ENCODE results near the gene IQCK.
"Not testable (repeated sequence)": the region's sequence is repeated elsewhere in the genome, so short reads cannot be mapped to it uniquely, and the experiment has no call there.

The IQCK gene

GRCh38 chr16:19757762-19758595 is 39.9 kb downstream of the IQCK start:
- DNase-seq (ENCODE audit: low spot score) = no peak

GRCh38 chr16:19760356-19761060 is 42.4 kb downstream of the IQCK start:
- DNase-seq (ENCODE audit: low spot score) = no peak

GRCh38 chr16:19765860-19766553 is 47.9 kb downstream of the IQCK start:
- DNase-seq (ENCODE audit: low spot score) = no peak

GRCh38 chr16:19766554-19766884 is 48.4 kb downstream of the IQCK start:
- DNase-seq (ENCODE audit: low spot score) = no peak

- no peak for DNase-seq (ENCODE audit: low spot score)
Measured at GRCh38 chr16:19766988-19767387, 48.9 kb downstream of the IQCK start.

GRCh38 chr16:19767497-19767896 is 49.4 kb downstream of the IQCK start:
- DNase-seq (ENCODE audit: low spot score) = no peak

- no peak for DNase-seq (ENCODE audit: low spot score)
Measured at GRCh38 chr16:19769239-19769638, 51.2 kb downstream of the IQCK start.

- no peak for DNase-seq (ENCODE audit: low spot score)
Measured at GRCh38 chr16:19771040-19771439, 53.0 kb downstream of the IQCK start.

GRCh38 chr16:19771796-19772195 is 53.7 kb downstream of the IQCK start:
- DNase-seq (ENCODE audit: low spot score) = peak; percentile 78

GRCh38 chr16:19774024-19774423 is 56.0 kb downstream of the IQCK start:
- no peak for DNase-seq (ENCODE audit: low spot score)

GRCh38 chr16:19776147-19776546 is 58.1 kb downstream of the IQCK start:
- no peak for DNase-seq (ENCODE audit: low spot score)

GRCh38 chr16:19776565-19776964 is 58.5 kb downstream of the IQCK start:
- no peak for DNase-seq (ENCODE audit: low spot score)

- DNase-seq (ENCODE audit: low spot score) = no peak
Measured at GRCh38 chr16:19780321-19780720, 62.2 kb downstream of the IQCK start.

GRCh38 chr16:19781226-19781625 is 63.2 kb downstream of the IQCK start:
- no peak for DNase-seq (ENCODE audit: low spot score)

GRCh38 chr16:19783363-19784182 is 65.5 kb downstream of the IQCK start:
- DNase-seq (ENCODE audit: low spot score) = no peak

- DNase-seq (ENCODE audit: low spot score) = no peak
Measured at GRCh38 chr16:19784183-19784736, 66.2 kb downstream of the IQCK start.

GRCh38 chr16:19785081-19785480 is 67.0 kb downstream of the IQCK start:
- DNase-seq (ENCODE audit: low spot score) = no peak

- no peak for DNase-seq (ENCODE audit: low spot score)
Measured at GRCh38 chr16:19785512-19786130, 67.5 kb downstream of the IQCK start.

GRCh38 chr16:19801369-19801768 is 83.3 kb downstream of the IQCK start:
- DNase-seq (ENCODE audit: low spot score) = not testable (repeated sequence)

GRCh38 chr16:19801824-19802223 is 83.8 kb downstream of the IQCK start:
- DNase-seq (ENCODE audit: low spot score) = not testable (repeated sequence)

GRCh38 chr16:19802612-19803011 is 84.5 kb downstream of the IQCK start:
- DNase-seq (ENCODE audit: low spot score) = no peak

Data from D341Med (cell line).